COR-L47 (cell line): ENCODE data around the gene PAWR.
"Not testable (repeated sequence)": the region's sequence is repeated elsewhere in the genome, so short reads cannot be mapped to it uniquely, and the experiment has no call there.

Experiments
- DNase-seq: peaks from one replicate; lab custom pipeline; 2025; lab: John Stamatoyannopoulos, UW

The PAWR gene

DNA sequence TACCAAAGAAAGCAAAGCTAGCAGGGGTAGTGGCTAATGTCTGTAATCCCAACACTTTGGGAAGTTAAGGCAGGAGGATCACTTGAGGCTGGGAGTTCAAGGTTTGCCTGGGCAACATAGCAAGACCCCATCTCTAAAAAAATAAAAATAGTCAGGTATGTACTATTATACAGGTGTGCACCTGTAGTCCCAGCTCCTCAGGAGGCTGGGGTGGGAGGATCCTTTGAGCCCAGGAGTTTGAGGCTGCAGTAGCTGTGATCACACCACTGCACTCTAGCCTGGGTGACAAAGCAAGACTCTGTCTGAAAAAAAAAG, 142.2 kb downstream of the PAWR start:
- DNase-seq = no peak

DNA sequence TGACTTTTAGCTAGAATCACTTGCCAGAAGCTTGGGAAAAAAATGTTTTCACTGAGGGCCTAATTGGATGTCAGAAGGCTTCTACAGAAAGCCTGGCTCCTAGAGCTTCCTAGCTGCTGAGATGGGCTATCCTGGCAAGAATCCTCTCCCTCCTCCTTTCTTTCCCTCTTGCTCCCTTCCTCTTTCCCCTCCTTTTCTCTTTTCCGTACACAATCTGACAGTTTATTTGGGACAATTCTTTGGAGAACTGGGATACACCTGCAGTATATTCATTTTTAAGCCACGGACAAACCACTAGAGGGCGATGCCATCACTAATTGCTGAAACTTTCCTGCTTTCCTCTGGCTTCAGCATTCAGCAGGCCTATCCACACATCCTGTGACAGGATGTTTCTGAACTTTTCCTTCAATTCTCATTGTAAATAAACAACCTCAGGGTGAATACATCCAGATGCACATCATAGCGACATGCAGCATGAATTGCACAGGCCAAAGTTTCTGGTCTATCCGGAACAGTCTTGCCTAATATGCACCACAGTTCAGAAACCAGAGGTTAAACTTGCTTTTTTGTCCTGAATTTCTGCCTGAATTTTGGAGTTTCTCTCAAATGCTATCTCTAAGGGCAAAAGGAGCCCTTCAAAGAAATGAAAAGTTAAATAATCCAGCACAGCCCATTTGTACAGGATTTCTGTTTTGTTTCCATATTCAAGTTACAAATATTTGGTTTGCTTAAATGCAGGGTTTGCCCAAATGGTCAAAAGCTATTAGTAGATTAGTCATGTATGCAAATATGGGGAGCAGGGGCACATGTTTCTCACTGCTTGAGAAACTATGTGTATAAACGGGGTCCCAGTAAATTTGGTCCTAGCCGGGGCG, 142.8 kb downstream of the PAWR start:
- peak; percentile 39 for DNase-seq

DNA sequence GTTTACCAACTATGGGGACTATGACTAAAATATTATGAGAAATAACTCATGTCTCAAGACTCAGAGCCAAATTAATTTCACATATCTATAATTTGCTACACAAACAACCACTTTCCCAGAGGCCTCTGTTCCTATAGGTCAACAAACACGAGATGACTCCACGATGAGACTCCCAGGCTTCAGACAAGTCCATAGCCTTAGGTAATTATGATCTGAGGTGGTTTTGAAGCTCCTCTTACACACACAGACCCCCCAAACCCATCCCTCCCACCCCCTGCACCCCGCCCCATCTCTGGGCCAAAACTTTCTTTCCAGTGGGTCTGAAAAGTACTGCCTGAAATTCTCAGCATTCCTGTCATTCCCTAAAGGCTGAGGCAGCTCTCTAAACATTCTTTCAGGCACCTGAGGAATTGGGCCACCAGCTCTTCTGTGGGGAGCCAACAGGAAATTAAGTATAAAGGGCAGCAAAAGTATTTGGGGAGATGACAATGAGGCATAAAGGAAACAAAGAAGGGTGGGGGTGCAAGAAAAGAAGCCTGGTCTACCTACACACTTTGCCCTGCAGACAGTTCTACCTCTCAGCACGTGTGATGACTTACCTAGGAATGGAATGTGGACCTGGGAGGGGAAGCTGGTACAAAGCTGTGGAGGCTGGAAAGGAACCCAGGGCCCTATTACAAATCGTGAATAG, 143.6 kb downstream of the PAWR start:
- no peak for DNase-seq

DNA sequence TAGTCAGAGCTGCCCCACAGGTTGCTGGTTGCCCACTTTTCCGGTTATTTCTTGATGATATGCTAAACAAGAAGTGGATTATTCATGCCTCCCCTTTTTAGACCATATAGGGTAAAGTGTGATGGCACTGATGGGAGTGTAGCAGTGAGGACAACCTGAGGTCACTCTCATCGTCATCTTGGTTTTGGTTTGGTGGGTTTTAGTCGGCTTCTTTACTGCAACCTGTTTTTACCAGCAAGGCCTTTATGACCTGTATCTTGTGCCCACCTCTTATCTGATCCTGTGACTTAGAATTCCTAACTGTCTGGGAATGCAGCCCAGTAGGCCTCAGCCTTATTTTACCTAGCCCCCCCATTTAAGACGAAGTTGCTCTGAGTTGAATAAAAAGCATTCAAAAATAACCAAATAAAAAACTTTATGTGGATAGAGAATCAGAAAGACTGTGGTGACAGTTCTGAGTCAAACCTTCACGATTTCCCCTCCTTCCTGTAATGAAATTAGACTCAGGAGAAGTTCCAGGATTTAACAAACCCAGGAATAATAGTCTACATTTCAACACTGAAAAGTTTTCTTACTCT, 144.2 kb downstream of the PAWR start:
- no peak for DNase-seq

DNA sequence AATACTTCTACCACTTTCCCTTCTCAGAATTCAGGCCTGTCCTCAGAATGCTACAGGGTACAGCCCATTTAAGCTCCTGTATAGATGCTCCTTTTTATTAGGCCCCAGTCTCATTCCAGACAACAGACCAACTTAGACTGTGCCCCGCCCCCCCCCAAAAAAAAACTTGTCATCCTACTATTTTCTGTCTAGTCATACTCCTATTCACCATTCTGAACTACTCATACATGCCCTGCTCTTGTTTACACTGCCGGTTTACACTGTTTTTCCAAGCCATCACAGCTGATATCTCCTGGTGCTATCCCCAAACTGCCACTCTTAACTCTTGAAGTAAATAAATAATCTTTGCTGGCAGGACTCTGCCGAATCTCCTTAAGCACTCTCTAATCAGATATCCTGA, 146.3 kb downstream of the PAWR start:
- DNase-seq = not testable (repeated sequence)

DNA sequence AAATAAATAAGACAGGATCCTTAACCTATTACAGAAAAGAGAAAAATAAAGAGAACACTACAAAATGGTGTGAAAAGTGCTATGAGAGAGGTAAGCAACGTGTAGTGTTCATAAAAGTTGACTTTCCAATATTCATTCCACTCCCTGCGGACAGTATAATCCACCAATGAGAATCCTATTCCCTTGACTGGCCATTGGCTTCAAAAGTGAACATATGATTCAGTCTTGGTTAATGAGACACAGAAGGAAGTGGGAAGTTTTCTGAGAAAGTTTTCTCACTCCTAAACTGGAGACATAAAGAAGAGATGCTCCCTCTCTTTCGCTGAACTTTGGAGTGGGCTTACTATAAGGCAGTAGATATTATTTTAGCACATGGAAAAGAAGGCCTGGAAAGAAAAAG, 153.1 kb downstream of the PAWR start:
- DNase-seq = no peak

DNA sequence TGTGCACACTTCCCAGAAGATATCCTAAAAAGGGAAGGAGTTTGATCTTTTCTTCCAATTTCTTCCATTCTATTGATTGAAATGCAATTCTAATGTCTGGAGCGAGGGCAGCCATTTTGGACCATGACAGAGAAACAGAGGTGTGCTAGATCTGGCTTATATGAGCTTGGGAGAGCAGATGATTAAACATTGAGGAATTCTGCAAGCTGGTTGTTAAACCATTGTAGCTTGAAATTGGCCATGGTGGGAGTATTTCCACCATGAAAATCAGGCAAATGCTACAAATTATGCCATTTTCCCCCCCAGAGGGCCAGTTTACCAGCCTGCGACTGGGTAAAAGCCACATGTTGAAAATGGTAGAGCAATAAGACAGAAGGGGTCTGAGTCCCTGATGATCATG, 155.0 kb downstream of the PAWR start:
- no peak for DNase-seq
